Fibroblast of lung (primary cell): ENCODE measurements around the gene RABGAP1L. TPM values are rescaled to one million over a fixed set of nuclear protein-coding genes. Genes with fewer than 3 reads are reported as not detected.

ENCODE experiments used
- DNase-seq, 2 donors: peaks; one replicate each; pipeline versions ENCODE4 v3.0.0 to v3.0.0-alpha.2; 2010; ENCODE audit warnings: low read depth in 2 of 2
- H2AFZ ChIP-seq: 2 replicates; pipeline ENCODE4 v1.5.1; 2012; ENCODE audit warnings: low read length, control low read depth, inconsistent platforms
- H3K27ac ChIP-seq: 2 replicates; pipeline ENCODE4 v1.5.1; 2011; ENCODE audit warnings: low read length, control low read depth; ENCODE audit not compliant: insufficient read depth
- H3K27me3 ChIP-seq: 2 replicates; pipeline ENCODE4 v1.5.1; 2011; ENCODE audit warnings: mild to moderate bottlenecking, low read length; ENCODE audit not compliant: control insufficient read depth, insufficient read depth
- H3K36me3 ChIP-seq: 2 replicates; pipeline ENCODE4 v1.5.1; 2011; ENCODE audit warnings: low read length; ENCODE audit not compliant: control insufficient read depth, insufficient read depth
- H3K4me1 ChIP-seq: 2 replicates; pipeline ENCODE4 v1.5.1; 2011; ENCODE audit warnings: low read length; ENCODE audit not compliant: control insufficient read depth, insufficient read depth; ENCODE audit errors: extremely low read depth
- H3K4me2 ChIP-seq: 2 replicates; pipeline ENCODE4 v1.5.1; 2011; ENCODE audit warnings: low read length, control low read depth; ENCODE audit not compliant: insufficient read depth; ENCODE audit errors: extremely low read depth
- H3K4me3 ChIP-seq, 4 experiments: fragments of 200-600 bp in 1 of 4; sonication (generic) in 1 of 4; replicated peaks in 1 of 4; 2 replicates each; pipeline ENCODE4 v1.5.1; 2011 to 2016; ENCODE audit warnings: low read length in 4 of 4, low read depth in 3 of 4, mild to moderate bottlenecking in 3 of 4, control low read depth in 2 of 4, inconsistent platforms in 1 of 4, mixed read lengths in 1 of 4; ENCODE audit not compliant: insufficient read depth in 1 of 4; ENCODE audit errors: control extremely low read depth in 1 of 4
- H3K79me2 ChIP-seq: 2 replicates; pipeline ENCODE4 v1.5.1; 2012; ENCODE audit warnings: mild to moderate bottlenecking, low read length, inconsistent platforms; ENCODE audit not compliant: control insufficient read depth, insufficient read depth
- H3K9ac ChIP-seq: 2 replicates; pipeline ENCODE4 v1.5.1; 2011; ENCODE audit warnings: mild to moderate bottlenecking, low read length, control low read depth; ENCODE audit not compliant: insufficient read depth
- H3K9me3 ChIP-seq: 2 replicates; pipeline ENCODE4 v1.5.1; 2012; ENCODE audit warnings: low read depth, low read length; ENCODE audit not compliant: control insufficient read depth, insufficient read depth
- H4K20me1 ChIP-seq: 2 replicates; pipeline ENCODE4 v1.5.1; 2011; ENCODE audit warnings: low read length; ENCODE audit not compliant: control insufficient read depth, insufficient read depth; ENCODE audit errors: extremely low read depth
- CTCF ChIP-seq, 2 donors: IDR thresholded peaks in 1 of 2; conservative IDR thresholded peaks in 1 of 2; 1 replicate in 1 of 2; 2 replicates in 1 of 2; pipeline ENCODE4 v1.5.1; 2011 to 2012; ENCODE audit warnings: low read length in 2 of 2, control low read depth in 1 of 2, inconsistent platforms in 1 of 2, low read depth in 1 of 2, mild to moderate bottlenecking in 1 of 2
- EZH2 ChIP-seq: IDR thresholded peaks from 2 replicates; pipeline ENCODE4 v1.5.1; 2012; ENCODE audit warnings: low read length, control low read depth, mild to moderate bottlenecking; ENCODE audit errors: missing control alignments
- polyA plus RNA-seq, 2 donors: library from polyadenylated mRNA; depleted of rRNA in 1 of 2; stranded (reverse) in 1 of 2; unstranded in 1 of 2; fragments of >200 nt; gene quantifications; 2 replicates each; pipeline ENCODE4 v1.2.1, GENCODE V29; 2011 to 2012; ENCODE audit warnings: missing spikeins in 1 of 2
- total RNA-seq: library from RNA; depleted of rRNA; stranded (reverse); fragments of >200 nt; gene quantifications from 2 replicates; pipeline ENCODE4 v1.2.1, GENCODE V29; 2014

Gene RABGAP1L
- total and polyA plus RNA-seq, 2 donors (not counting 1 experiment from before 2014, with no cell fraction given) = 33.8 to 36.5 TPM

- Histone ChIP-seq H3K4me3 (no peak overlapping the region), H4K20me1 (no peaks in the 10 kb centered on the region), H3K9me3 (no peaks in the 10 kb centered on the region), H3K4me2 (no peak overlapping the region), H3K4me1 (no peaks in the 10 kb centered on the region), H3K79me2 (no peaks in the 10 kb centered on the region), H3K27me3 (no peaks in the 10 kb centered on the region), H3K9ac (no peak overlapping the region), H2AFZ (no peak overlapping the region), H3K27ac (no peak overlapping the region), H3K36me3 (no peaks in the 10 kb centered on the region)
- TF ChIP-seq EZH2 = no peak
- TF ChIP-seq CTCF (conservative IDR thresholded peaks at IDR 0.05 in 1 of 2, IDR thresholded peaks at IDR 0.05 in 1 of 2; ENCODE audit: low read depth in 1 of 2, low read length in 2 of 2) = no peak
- no peak for DNase-seq
Measured at GRCh38 chr1:174829990-174830389, 670.7 kb downstream of the RABGAP1L start.

DNA sequence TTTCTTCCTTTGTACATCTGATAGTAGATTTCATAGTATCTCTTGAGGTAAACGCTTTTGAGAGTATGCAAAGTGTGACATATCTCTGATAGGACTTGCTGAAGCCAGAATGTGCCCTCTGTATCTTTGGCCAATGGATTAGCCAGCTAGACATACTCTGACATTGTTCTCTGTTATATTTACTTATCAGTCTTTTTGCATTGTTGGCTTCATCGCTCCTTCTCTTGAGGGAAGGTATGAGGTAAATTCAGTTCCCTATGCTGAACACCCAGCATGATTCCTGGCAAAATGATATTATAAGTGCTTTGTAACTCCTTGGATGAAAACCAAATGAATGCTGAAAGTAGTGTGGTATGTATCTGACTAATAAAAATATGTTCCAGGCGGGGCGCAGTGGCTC is 677.2 kb downstream of the RABGAP1L start:
- DNase-seq = peak in 1 of 2 donors; percentile 47
- TF ChIP-seq CTCF (conservative IDR thresholded peaks at IDR 0.05 in 1 of 2, IDR thresholded peaks at IDR 0.05 in 1 of 2; ENCODE audit: low read depth in 1 of 2, low read length in 2 of 2) = no peak
- no peak for TF ChIP-seq EZH2
- H2AFZ ChIP-seq = no peak overlapping the region

GRCh38 chr1:174837386-174837785 is 678.1 kb downstream of the RABGAP1L start:
- DNase-seq = no peak
- Histone ChIP-seq H3K4me2 (no peak overlapping the region), H3K4me3 (no peak overlapping the region), H4K20me1 (no peaks in the 10 kb centered on the region), H3K27me3 (no peaks in the 10 kb centered on the region), H3K4me1 (no peaks in the 10 kb centered on the region), H3K9ac (no peak overlapping the region), H3K79me2 (no peaks in the 10 kb centered on the region), H3K36me3 (no peaks in the 10 kb centered on the region), H3K27ac (no peak overlapping the region), H3K9me3 (no peaks in the 10 kb centered on the region), H2AFZ (no peak overlapping the region)
- no peak for TF ChIP-seq EZH2
- no peak for TF ChIP-seq CTCF (conservative IDR thresholded peaks at IDR 0.05 in 1 of 2, IDR thresholded peaks at IDR 0.05 in 1 of 2; ENCODE audit: low read depth in 1 of 2, low read length in 2 of 2)

More for the DNA sequence above, 677.2 kb downstream of the RABGAP1L start:
- Histone ChIP-seq H3K4me1 (no peaks in the 10 kb centered on the region), H3K36me3 (no peaks in the 10 kb centered on the region), H3K9ac (no peak overlapping the region), H3K79me2 (no peaks in the 10 kb centered on the region), H3K27ac (no peak overlapping the region), H3K4me2 (no peak overlapping the region), H3K9me3 (no peaks in the 10 kb centered on the region), H3K27me3 (no peaks in the 10 kb centered on the region), H4K20me1 (no peaks in the 10 kb centered on the region), H3K4me3 (no peak overlapping the region)
